ENCODE measurements around the gene CNPY4.
"Not testable (repeated sequence)": the region's sequence is repeated elsewhere in the genome, so short reads cannot be mapped to it uniquely, and the experiment has no call there.

The CNPY4 gene

GRCh38 chr7:100122067-100122466 lies 2.6 kb downstream of the CNPY4 start:
- no peak for DNase-seq

- DNase-seq: no peak
Measured at GRCh38 chr7:100122568-100122967, 3.1 kb downstream of the CNPY4 start.

GRCh38 chr7:100124301-100125230 lies 5.1 kb downstream of the CNPY4 start:
- DNase-seq: no peak

DNA sequence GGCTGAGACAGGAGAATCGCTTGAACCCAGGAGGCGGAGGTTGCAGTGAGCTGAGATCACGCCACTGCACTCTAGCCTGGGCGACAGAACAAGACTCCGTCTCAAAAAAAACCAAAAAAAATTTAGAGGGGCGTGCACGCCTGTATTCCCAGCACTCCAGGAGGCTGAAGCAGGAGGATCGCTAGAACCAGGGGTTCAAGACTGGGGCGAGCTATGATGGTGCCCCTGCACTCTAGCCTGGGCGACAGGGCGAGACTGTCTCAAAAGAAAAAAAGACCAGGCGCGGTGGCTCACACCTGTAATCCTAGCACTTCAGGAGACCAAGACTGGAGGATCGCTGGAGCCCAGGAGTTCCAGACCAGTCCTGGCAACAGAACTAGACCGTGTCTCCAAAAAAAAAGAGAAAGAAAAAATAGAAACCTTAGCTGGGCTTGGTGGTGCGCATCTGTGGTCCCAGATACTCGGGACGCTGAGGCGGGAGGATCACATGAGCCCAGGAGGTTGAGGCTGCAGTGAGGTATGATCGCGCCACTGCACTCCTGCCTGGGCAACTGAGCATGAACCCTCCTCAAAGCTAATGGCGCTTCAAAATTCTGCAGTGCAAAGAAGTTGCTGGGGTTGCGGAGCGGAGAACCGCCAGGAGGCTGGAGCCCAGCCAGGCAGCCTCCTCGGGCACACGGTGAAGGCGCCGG lies 7.0 kb downstream of the CNPY4 start:
- no peak for DNase-seq

GRCh38 chr7:100126931-100127865 lies 7.8 kb downstream of the CNPY4 start, which contains the start of gene MBLAC1:
Gene MBLAC1 (plus strand): TSS chr7:100126967. CDS start chr7:100127396, 429 bp downstream.
- peak; percentile 73 to 88 (median 80) for DNase-seq

DNA sequence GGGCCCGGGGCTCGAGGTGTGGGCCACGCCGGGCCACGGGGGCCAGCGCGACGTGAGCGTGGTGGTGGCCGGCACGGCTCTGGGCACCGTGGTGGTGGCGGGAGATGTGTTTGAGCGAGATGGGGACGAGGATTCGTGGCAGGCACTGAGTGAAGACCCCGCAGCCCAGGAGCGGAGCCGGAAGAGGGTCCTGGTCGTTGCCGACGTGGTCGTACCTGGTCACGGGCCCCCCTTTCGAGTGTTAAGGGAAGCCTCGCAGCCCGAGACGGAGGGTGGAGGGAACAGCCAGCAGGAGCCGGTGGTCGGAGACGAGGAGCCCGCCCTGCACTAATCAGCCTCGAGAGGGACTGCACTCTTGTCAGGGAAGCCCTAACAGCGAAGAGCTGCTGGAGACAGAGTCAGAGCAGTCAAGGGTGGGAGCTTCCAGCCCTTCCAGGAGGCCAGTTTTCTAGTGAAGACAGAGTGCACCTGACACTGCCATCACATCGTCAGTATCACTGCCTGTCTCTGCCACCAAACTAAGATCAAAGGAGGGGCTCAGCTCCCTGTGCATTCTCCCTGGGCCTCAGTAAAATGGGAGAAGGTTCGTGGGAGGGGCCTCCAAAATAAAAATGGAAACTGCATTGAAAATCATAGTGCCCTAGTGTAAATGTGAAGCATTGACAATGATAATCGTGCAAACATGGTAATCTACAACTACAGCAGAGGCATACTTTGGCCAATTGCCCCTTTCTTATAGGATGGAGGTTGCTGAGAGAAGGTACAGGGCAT lies 8.6 kb downstream of the CNPY4 start:
- DNase-seq: peak in 1 of 4 experiments; percentile 18

DNA sequence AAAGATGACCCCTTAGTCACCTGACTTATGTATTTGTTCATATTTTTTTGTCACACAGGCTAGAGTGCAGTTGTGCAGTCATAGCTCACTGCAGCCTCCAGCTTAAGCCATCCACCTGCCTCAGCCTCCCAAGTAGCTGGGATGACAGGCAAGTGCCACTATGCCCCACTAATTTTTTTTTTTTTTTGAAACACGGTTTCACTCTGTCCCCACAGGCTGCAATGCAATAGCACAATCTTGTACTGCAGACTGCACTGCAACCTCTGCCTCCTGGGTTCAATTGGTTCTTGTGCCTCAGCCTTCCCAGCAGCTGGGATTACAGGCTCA lies 9.2 kb downstream of the CNPY4 start:
- no peak for DNase-seq

- not testable (repeated sequence) for DNase-seq
Measured at GRCh38 chr7:100130220-100130607, 10.8 kb downstream of the CNPY4 start.

DNA sequence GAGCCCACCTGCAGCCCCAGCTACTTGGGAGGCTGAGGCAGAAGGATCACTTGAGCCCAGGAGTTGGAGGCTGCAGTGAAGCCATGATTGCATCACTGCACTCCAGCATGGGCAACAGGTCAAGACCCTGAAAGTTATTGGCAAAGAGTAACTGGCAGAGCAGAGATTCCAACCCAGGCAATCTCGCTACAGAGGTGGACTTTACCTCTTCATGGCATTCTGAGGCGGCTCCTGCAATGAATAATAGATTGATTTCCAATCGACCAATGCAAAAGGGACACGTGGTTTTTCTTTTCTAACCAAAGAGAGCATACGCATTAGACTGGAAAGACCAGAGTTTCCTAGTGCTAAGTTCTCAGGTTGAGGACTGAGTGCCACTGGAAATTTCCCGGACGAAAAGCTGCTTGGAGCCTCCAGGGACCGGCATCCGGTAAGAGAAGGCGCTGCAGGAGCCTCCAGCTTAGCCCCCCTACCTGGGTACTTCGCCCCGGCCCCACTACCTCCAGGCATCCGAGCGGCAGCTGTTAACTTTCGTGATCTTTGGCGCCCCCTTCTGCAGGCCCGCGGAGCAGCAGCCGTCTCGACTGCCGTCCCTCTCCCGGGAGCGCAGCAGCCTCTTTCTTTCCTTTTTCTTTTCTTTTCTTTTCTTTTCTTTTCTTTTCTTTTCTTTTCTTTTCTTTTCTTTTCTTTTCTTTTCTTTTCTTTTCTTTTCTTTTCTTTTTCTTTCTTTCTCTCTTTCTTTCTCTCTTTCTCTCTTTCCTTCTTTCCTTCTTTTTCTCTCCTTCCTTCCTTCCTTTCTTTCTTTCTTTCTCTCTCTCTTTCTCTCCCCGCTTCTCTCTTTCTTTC lies 11.4 kb downstream of the CNPY4 start:
- DNase-seq: peak; percentile 54 to 88 (median 84)

DNA sequence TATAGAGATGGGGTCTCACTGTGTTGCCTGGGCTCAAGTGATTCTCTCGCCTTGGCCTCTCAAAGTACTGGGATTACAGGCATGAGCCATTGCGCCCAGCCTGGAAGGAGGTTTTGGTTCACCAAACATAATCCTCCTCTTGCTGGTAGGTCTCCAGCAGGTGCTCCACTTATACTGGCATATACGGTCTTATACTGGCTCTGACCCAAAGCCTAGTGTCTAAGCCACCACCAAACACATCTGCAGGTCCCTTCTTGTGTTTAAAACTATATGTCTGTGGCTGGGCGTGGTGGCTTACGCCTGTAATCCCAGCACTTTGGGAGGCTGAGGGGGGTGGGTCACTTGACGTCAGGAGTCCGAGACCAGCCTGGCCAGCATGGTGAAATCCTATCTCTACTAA lies 12.7 kb downstream of the CNPY4 start:
- DNase-seq: no peak

DNA sequence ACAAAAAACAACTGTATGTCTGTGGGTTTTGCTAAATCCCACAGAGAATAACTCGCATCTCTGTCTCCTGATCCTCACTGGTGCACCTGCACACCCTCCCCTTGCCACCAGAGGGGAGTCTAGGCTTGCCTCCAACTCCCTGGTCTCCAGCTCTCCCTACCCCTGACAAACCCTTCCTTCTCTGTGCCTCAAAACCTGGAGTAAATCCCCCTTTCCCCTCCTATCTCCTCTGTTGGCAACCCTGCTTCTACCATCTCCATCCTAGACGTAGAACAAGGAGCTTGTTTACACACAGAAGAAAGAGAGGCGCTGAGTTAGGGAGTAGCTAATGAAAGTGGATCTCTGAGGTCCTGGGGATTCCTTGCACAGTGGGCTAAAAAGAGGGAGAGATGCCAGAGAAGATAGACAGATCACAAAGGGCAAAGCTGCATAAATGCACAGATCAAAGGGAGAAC lies 13.3 kb downstream of the CNPY4 start:
- DNase-seq: peak in 2 of 4 experiments; percentile 38 to 51

GRCh38 chr7:100137851-100138760 lies 18.7 kb downstream of the CNPY4 start:
- no peak for DNase-seq

DNA sequence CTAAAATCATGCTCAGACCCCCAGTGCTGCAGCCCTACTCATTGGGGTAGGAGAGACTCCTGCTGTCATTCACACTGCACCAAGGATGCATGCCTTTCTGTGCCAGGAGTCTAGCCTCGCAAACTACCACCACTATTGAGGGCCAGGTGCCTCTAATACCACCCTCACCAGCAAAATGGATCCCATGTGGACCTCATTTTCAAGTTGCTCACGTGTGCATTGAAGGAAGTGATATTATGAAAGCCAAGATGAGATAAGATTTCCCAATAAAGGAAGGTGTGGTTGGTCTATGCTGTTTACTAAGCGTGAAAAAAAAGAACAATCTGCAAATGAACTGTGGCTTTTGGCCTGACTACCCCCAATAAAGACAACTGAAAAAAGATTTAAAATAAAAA lies 22.1 kb downstream of the CNPY4 start:
- DNase-seq: no peak

DNA sequence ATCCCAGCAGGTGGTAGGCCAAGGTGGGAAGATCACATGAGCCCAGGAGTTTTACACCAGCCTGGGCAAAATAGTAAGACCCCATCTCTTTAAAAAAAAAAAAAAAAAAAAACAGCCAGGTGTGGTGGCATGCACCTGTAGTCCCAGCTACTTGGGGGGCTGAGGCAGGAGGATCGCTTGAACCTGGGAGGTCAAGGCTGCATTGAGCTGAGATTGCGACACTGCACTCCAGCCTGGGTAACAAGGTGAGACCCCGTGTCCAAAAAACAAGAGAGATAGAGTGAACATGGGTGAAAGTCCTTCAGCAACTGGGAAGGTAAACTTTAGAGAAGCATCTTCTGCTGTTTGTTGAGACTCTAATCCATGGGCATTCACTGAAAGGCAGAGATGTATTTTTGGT lies 23.0 kb downstream of the CNPY4 start:
- DNase-seq: no peak

DNA sequence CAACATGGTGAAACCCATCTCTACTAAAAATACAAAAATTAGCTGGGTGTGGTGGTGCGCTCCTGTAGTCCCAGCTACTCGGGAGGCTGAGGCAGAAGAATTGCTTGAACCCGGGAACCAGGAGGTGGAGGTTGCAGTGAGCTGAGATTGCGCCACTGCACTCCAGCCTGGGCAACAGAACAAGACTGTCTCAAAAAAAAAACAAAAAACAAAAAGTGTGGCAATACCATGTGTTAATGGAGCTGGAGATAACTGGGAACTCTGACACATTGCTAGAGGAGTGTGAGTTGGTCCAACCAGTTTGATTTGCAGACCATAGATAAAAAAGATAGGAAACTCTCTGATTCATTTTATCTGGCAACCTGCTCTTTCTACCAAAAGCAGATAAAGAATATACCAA lies 26.9 kb downstream of the CNPY4 start:
- not testable (repeated sequence) for DNase-seq

- no peak for DNase-seq
Measured at GRCh38 chr7:100147278-100147677, 27.8 kb downstream of the CNPY4 start.

DNA sequence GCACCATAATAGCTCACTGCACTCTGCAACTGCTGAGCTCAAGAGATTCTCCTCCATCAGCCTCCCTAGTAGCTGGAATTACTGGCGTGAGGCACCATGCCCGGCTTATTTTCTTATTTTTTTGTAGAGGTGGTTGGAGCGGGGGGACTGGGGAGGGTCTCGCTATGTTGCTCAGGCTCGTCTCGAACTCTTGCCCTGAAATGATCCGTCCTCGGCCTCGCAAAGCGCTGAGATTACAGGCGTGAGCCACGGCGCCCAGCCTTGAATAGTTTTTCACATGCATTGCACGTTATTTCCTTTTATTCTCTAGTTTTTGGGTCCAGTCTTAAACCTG lies 28.8 kb downstream of the CNPY4 start:
- DNase-seq: no peak

DNA sequence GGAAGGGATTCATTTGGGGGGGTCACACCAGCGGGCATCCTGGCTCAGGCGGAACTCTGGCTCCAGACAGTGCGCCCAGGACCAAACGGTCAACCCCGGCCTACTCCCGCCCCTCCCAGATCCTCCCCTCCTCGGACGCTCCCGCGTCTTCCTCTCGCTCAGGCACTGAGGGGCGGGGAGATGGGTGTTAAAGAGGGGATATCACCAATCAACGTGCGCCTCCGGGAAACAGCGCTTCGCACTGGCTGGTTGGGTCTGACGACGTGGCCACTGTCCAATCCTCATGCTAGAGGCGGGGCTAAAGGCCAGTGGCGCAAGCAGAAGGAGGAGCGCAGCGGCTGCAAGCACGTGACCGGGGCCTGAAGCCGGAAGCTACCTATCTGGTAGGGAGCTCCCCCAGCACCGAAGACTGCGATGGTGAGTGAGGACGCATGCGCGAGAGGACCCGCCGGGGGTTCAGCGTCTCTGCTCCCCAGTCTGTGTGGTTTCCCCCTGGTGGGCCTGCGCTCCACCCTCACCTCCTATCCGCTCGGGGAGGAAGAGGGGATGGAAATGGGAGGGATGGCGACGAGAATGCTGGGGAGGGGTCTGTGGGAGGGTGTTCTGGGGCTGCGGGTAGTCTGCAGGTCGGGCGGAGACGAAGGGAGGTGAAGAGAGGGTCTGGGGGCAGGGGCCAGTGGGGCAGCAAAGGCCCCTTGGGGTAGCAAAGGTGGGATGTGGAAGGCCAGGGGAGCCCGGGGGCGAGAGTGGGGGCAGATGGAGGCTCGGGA lies 29.3 kb downstream of the CNPY4 start, which contains the start of gene LAMTOR4:
LAMTOR4 (plus strand) TSS at position 360 of the 770 bp plus-strand sequence; CDS start at position 415, 55 bp downstream.
- peak; percentile 86 to 96 (median 92) for DNase-seq

GRCh38 chr7:100152404-100152803 lies 33.0 kb downstream of the CNPY4 start:
- DNase-seq: no peak

All from activated naive CD4-positive, alpha-beta T cell (primary cell).